ENCODE measurements around the gene GPR42. TPM values are rescaled to one million over a fixed set of nuclear protein-coding genes. Genes with fewer than 3 reads are reported as not detected.

Gene GPR42
- polyA plus RNA-seq, 3 donors from 2014 or later: not detected

DNA sequence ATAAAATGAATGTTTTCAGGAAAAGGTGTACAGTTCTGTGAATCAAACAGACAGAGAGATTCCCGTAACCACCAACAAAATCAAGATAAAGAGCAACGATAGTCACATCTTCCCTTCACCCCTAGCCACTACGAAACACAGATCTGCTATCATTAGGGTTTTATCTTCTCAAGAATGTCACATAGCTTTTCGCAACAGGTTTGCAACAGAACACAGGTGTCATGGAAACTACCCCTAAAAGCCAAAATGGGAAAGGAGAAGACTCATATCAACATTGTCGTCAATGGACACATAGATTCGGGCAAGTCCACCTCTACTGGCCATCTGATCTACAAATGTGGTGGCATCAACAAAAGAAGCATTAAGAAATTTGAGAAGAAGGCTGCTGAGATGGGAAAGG lies 11.1 kb downstream of the GPR42 start:
- Mint-ChIP-seq H3K27ac (no peak overlapping the region), H3K36me3 (peaks cover 0 to 7% (median 0%) of the 10 kb centered on the region in 3 donors), H3K9me3 (peaks cover 0 to 5% (median 3%) of the 10 kb centered on the region in 6 donors), H3K27me3 (ENCODE audit: low read depth in 3 of 3) (peaks cover 6 to 7% (median 6%) of the 10 kb centered on the region in 3 donors), H3K4me1 (no peaks in the 10 kb centered on the region), H3K4me3 (no peak overlapping the region)
- no peak for DNase-seq

DNA sequence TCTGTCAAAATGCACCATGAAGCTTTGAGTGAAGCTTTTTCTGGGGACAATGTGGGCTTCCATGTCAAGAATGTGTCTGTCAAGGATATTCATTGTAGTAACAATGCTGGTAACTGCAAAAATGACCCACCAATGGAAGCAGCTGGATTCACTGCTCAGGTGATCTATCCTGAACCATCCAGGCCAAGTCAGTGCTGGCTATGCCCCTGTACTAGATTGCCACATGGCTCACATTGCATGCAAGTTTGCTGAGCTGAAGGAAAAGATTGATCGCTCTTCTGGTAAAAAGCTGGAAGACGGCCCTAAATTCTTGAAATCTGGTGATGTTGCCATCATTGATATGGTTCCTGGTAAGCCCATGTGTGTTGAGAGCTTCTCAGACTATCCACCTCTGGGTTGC lies 12.7 kb downstream of the GPR42 start:
- DNase-seq: no peak
- no peak overlapping the region for H3K4me3 Mint-ChIP-seq
- H3K27ac Mint-ChIP-seq: peak overlapping the region in 1 of 6 donors; percentile 46
- peaks cover 0 to 5% (median 3%) of the 10 kb centered on the region in 6 donors for H3K9me3 Mint-ChIP-seq
- H3K4me1 Mint-ChIP-seq: no peaks in the 10 kb centered on the region
- H3K27me3 Mint-ChIP-seq (ENCODE audit: low read depth in 3 of 3): peaks cover 4 to 6% (median 6%) of the 10 kb centered on the region in 3 donors
- H3K36me3 Mint-ChIP-seq: peaks cover 0 to 7% (median 0%) of the 10 kb centered on the region in 3 donors

DNA sequence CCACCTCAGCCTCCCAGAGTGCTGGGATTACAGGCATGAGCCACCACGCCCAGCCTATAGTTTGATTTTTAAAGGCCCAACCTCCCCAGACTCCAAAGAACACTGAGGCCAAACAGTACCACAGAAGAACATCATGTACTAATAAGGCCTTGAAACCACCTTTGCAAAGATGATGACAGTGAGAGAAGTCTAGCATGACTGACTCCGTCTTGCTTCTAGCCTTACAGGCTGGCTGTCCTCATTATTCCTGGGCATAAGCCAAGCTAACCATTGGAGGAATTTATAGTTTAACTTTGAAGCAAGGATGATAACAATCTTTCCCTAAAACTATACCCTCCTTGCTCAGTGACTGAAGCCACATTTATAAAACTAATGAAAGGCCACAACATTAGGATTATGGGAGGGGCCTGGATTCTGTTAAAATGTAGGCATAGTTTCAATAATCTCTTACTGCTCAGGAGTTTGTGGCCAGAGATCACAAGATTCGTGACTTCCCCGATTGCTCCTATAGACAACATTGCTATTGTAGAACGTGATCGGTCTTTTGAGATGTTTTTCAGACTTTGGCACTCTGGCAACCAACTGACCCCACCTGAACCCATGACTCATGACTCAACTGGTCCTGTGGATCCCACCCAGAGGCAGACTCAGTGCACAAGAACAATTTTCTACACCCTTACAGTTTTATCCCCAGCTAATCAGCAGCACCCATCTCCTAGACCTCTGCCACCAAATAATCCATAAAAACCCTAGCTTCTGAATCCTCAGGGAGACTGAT lies 17.6 kb downstream of the GPR42 start:
- Mint-ChIP-seq H3K36me3 (peaks cover 0 to 4% (median 0%) of the 10 kb centered on the region in 3 donors), H3K9me3 (peaks cover 0 to 5% (median 3%) of the 10 kb centered on the region in 6 donors), H3K27ac (no peak overlapping the region), H3K4me1 (no peaks in the 10 kb centered on the region), H3K4me3 (no peak overlapping the region), H3K27me3 (ENCODE audit: low read depth in 3 of 3) (peaks cover 0 to 4% (median 3%) of the 10 kb centered on the region in 3 donors)
- DNase-seq: no peak

DNA sequence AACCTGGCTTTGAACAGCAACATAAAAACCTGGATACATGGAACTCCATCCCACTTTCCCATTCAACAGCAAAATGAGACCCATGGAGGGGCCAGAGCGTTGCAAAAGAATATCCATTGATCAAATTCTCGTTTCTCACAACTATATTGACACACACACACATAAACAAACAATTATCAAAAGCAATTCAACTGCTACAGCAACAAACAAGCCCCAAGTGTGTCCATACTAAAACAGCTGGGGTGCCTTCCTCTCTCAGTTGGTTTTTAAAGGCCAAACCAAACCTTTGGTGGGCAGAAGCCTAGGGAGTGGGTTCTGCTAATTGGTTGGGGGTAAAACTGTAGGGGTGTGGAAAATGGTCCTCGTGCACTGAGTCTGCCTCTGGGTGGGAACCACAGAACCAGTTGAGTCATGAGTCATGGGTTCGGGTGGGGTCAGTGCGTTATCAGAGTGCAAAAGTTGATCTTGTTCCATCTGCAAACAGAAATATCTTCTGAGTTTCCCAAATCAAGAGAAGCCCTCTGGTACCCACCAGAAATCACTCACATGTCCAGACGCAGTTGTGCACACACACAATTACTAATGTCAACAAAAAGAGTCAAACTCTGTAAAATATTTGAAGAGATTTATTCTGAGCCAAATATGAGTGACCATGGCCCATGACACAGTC lies 18.5 kb downstream of the GPR42 start:
- Mint-ChIP-seq H3K4me3 (no peak overlapping the region), H3K27me3 (ENCODE audit: low read depth in 3 of 3) (peaks cover 0 to 4% (median 3%) of the 10 kb centered on the region in 3 donors), H3K36me3 (peaks cover 0 to 4% (median 0%) of the 10 kb centered on the region in 3 donors), H3K4me1 (no peaks in the 10 kb centered on the region), H3K9me3 (peaks cover 0 to 5% (median 3%) of the 10 kb centered on the region in 6 donors), H3K27ac (no peak overlapping the region)
- no peak for DNase-seq

DNA sequence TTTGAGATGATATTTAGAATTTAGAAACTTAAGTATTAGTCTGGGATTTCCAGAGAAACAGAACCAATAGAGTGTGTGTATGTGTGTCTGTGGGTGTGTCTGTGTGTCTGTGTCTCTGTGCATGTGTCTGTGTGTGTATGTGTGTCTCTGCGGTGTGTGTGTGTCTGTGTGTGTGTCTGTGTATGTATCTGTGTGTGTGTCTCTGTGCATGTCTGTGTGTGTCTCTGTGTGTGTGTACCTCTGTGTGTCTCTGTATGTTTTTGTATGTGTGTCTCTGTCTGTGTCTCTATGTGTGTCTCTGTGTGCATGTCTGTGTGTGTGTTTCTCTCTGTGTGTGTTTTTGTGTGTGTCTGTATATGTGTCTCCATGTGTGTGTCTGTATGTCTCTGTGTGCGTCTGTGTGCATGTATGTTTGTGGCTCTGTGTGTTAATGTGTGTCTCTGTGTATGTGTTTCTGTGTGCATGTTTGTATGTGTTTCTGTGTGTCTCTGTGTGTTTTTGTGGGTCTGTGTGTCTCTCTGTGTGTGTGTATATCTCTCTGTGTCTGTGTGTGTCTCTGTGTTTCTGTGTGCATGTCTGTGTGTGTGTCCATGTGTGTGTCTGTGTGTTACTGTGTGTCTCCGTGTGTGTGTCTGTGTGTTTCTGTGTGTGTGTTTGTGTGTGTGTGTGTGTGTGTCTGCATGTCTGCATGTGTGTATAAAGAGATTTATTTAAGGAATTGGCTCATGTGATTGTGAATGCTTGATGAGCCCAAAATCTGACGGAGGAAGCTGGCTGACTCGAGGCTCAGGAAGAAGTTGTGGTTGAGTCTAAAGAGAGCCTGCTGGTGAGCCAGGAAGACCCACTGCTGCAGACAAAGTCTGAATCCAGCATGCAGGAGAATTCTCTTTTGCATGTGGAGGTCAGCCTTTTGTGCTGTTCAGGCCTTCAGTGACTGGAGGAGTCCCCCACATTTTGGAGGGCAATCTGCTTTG lies 22.2 kb downstream of the GPR42 start:
- no peak for DNase-seq
- Mint-ChIP-seq H3K9me3 (no peaks in the 10 kb centered on the region), H3K4me1 (no peaks in the 10 kb centered on the region), H3K27me3 (ENCODE audit: low read depth in 3 of 3) (peaks cover 0 to 5% (median 3%) of the 10 kb centered on the region in 3 donors), H3K27ac (no peak overlapping the region), H3K4me3 (no peak overlapping the region), H3K36me3 (no peaks in the 10 kb centered on the region)

DNA sequence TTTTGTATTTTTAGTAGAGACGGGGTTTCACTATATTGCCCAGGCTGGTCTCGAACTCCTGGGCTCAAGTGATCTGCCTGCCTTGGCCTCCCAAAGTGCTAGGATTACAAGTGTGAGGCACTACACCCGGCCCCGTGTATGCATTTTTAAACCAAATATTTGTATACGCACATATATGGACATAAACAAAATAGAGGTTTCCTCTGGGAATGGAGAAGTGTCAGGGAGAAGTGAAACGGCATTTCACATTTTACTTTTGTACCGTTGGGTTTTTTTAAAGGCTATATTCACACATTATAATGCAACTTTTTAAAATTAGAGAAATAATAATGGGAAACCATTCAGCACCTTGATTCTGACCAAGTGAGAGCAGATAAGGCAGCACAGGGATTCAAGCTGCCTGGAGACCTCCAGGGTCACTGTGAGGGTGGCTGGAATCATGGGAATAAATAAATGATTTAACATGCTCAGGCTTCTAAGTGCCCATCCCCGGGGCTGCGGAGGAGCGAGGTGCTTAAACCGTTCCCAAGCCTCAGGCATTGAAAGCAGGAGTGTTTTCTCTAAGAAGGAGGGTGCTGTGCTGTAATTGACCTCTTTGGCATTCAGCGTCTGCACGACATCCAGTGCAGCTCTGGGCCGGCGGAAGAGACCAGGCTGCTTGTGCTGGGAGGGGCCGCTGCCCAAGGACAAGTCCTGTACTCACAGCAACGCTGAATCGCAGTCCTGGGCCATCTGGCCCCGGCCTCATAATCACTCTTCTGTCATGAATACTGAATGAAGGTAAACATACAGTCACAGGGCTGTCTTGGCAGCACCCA lies 24.7 kb downstream of the GPR42 start:
- DNase-seq: no peak
- H3K4me1 Mint-ChIP-seq: no peaks in the 10 kb centered on the region
- H3K4me3 Mint-ChIP-seq: no peak overlapping the region
- H3K27me3 Mint-ChIP-seq (ENCODE audit: low read depth in 3 of 3): peaks cover 0 to 7% (median 4%) of the 10 kb centered on the region in 3 donors
- H3K27ac Mint-ChIP-seq: no peak overlapping the region
- H3K9me3 Mint-ChIP-seq: no peaks in the 10 kb centered on the region
- no peaks in the 10 kb centered on the region for H3K36me3 Mint-ChIP-seq

DNA sequence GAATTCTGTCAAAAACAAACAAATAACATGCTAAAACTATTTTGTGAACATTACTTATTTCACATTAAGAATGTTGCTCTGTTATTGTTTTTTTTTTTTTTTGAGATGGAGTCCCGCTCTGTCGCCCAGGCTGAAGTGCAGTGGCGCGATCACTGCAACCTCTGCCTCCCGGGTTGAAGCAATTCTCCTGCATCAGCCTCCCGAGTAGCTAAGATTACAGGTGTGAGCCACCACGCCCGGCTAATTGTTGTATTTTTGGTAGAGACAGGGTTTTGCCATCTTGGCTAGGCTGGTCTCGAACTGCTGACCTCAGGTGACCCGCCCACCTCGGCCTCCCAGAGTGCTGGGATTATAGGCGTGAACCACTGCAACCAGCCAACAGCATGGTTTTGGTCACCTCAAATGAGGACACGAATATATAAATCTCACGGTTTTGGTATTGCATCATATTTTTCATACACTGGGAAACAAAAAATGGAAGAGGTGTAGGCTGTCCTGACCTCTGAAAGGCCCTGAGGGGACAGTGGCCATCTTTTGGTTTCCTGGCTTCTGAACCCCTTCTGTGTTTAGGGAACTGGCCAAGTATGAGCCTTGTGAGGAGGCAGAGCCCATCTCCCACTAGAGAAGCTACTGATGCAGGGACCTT lies 25.5 kb downstream of the GPR42 start:
- Mint-ChIP-seq H3K9me3 (no peaks in the 10 kb centered on the region), H3K36me3 (no peaks in the 10 kb centered on the region), H3K27ac (no peak overlapping the region), H3K4me1 (no peaks in the 10 kb centered on the region), H3K4me3 (no peak overlapping the region), H3K27me3 (ENCODE audit: low read depth in 3 of 3) (peaks cover 0 to 3% (median 2%) of the 10 kb centered on the region in 3 donors)
- DNase-seq: no peak

DNA sequence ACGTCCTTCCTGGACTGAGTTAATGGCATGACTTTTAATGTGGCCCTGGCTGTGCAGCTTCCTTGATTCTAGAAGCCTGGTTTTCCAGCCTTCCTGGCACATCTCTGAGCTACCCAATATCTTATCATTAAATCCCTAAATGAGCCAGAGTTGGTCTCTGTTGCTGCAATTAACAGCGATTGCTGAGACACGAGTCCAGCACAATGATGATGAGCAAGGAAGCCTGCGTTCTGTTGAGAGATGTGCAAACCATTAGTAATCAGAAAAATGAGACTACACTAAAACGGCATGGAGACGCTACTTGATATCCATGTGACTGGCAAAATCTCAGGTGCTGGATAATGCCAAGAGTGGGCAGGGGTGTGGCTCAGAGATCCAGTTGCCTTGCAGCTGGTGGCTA lies 26.2 kb downstream of the GPR42 start:
- H3K4me1 Mint-ChIP-seq: no peaks in the 10 kb centered on the region
- no peaks in the 10 kb centered on the region for H3K36me3 Mint-ChIP-seq
- H3K4me3 Mint-ChIP-seq: no peak overlapping the region
- no peak for DNase-seq
- no peaks in the 10 kb centered on the region for H3K9me3 Mint-ChIP-seq
- H3K27me3 Mint-ChIP-seq (ENCODE audit: low read depth in 3 of 3): peaks cover 0 to 3% (median 2%) of the 10 kb centered on the region in 3 donors
- H3K27ac Mint-ChIP-seq: no peak overlapping the region

DNA sequence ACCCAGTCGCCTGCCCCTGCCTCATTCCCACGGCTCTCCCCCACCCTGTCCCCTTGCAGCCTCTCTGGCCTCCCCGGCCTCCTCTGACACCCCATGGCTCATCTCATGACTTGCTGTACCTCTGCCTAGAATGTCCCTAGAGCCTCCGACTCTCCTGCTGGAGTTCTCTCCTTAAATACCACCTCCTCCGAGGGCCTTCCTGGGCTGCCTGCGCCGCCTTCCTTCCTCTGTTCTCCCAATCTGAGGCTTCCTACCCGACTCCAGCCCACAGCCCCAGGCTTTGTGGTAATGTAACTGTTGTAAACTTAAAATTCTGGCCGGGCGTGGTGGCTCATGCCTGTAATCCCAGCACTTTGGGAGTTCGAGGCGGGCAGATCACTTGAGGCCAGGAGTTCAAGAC lies 27.7 kb downstream of the GPR42 start:
- peaks cover 0 to 3% (median 2%) of the 10 kb centered on the region in 3 donors for H3K27me3 Mint-ChIP-seq (ENCODE audit: low read depth in 3 of 3)
- H3K9me3 Mint-ChIP-seq: no peaks in the 10 kb centered on the region
- no peak for DNase-seq
- no peaks in the 10 kb centered on the region for H3K36me3 Mint-ChIP-seq
- no peak overlapping the region for H3K4me3 Mint-ChIP-seq
- H3K27ac Mint-ChIP-seq: no peak overlapping the region
- H3K4me1 Mint-ChIP-seq: no peaks in the 10 kb centered on the region

DNA sequence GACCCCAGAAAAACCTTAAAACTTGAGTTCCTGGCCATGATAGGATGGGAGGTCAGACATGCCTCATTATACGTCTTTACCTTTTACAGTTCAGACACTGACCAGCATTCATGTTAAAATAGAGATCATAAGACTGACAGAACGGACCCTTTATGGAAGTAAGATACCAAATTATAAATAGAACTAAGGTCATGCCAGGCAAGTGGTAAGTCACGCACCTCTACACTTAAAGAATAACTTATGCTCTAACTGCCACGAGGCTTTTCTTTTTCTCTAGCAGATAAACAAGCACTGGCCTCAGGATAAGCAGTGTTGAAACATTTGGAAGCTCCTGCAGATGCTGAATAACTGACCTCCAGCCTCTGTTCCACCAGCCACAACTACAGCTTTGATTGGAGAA lies 28.4 kb downstream of the GPR42 start:
- no peak for DNase-seq
- Mint-ChIP-seq H3K27me3 (ENCODE audit: low read depth in 3 of 3) (peaks cover 0 to 3% (median 2%) of the 10 kb centered on the region in 3 donors), H3K4me3 (no peak overlapping the region), H3K27ac (peak overlapping the region in 1 of 6 donors; percentile 49), H3K4me1 (no peaks in the 10 kb centered on the region), H3K9me3 (no peaks in the 10 kb centered on the region), H3K36me3 (no peaks in the 10 kb centered on the region)

DNA sequence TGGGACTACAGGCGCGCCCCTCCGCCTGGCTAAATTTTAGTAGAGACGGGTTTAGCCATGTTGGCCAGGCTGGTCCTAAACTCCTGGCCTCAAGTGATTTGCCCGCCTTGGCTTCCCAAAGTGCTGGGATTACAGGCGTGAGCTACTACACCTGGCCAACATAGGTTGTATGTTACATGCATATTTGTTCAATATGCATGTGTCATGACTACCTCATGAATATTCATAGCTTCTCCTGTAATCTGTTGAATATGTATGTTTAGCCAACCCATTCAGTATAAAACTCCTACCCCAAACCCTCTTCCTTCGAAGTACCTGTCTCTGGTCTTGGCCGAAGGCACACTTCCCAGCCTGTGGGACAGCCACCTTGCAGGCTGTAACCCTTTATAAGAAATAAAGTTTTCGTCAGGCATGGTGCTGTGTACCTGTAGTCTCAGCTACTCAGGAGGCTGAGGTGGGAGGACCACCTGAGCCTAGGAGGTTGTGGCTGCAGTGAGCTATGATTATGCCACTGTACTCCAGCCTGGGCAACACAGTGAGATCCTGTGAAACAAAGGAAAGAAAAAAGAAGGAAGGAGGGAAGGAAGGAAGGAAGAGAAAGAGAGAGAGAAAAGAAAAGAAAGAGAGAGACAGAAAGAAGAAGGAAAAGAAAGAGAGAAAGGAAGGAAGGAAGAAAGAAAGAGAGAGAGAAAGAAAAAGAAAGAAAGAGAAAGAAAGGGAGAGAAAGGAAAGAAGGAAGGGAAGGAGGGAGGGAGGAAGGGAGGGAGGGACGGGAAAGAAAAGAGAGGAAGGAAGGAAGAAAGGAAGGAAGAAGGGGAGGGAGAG lies 29.3 kb downstream of the GPR42 start:
- Mint-ChIP-seq H3K9me3 (no peaks in the 10 kb centered on the region), H3K36me3 (no peaks in the 10 kb centered on the region), H3K4me3 (no peak overlapping the region), H3K27ac (peak overlapping the region in 2 of 6 donors; percentile 18 to 65), H3K4me1 (no peaks in the 10 kb centered on the region), H3K27me3 (ENCODE audit: low read depth in 3 of 3) (peaks cover 0 to 4% (median 3%) of the 10 kb centered on the region in 3 donors)
- no peak for DNase-seq

DNA sequence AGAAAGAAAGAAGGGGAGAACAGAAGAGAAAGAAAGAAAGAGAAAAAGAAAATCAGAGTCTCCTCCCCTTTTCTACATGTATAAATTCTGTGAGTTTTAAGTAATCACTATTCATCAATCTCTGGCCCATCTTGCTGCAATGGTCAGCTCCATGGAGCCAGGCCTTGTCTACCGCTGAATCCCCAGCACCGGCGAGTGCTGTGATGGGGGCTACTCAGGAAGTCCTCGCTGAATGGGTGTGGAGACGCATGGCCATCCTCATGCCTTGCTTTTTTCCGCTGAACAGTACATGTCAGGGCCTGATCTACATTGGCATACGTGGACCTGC lies 29.9 kb downstream of the GPR42 start:
- Mint-ChIP-seq H3K4me3 (no peak overlapping the region), H3K9me3 (no peaks in the 10 kb centered on the region), H3K27me3 (ENCODE audit: low read depth in 3 of 3) (peaks cover 0 to 4% (median 3%) of the 10 kb centered on the region in 3 donors), H3K36me3 (no peaks in the 10 kb centered on the region), H3K27ac (no peak overlapping the region), H3K4me1 (no peaks in the 10 kb centered on the region)
- DNase-seq: no peak

Measured in immature natural killer cell (primary cell).